Measurements from ENCODE around the gene HMCN2. TPM values are rescaled to one million over a fixed set of nuclear protein-coding genes. Genes with fewer than 3 reads are reported as not detected.
A peak's percentile ranks its signal among the peaks of the same experiment; 100 is the strongest.

The HMCN2 gene
- total RNA-seq, 1 experiment from 2014 or later: not detected

DNA sequence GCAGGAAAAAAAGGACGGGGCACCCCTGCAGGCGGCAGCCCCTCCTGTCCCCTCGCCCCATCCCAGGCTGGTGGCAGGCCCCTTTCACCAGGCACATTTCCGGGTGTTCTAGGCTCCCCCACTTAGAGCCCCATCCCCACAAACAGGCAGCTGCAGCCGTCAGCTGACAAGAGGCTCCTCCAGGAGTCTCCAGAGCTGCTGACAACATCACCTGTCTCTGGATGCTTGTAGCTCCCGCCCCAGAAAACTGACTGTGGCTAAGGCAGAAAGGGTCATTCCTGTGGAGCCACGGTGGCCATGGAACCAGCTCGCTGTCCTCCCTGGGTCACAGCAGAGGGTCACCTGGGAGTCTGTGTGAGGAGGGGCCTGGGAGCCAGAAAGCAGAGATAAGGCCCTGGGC lies 50.9 kb downstream of the HMCN2 start:
- no peak for DNase-seq (ENCODE audit: unreplicated experiment)
- H3K4me1 Mint-ChIP-seq (ENCODE audit: insufficient read depth, unreplicated experiment): peaks cover 4% of the 10 kb centered on the region
- CTCF ChIA-PET: interaction anchor here (1.2 kb wide), 1 partner anchor 27 kb away, joined by 4 read pairs; no protein-coding TSS in a partner anchor
- H3K27ac Mint-ChIP-seq (ENCODE audit: low read depth, unreplicated experiment): no peak overlapping the region
- no peak overlapping the region for H3K4me3 Mint-ChIP-seq (ENCODE audit: unreplicated experiment)
- H3K9me3 Mint-ChIP-seq (ENCODE audit: unreplicated experiment): no peaks in the 10 kb centered on the region
- BruUV-seq (replicated peaks): no TSS peak
- peaks cover 56% of the 10 kb centered on the region for H3K27me3 Mint-ChIP-seq (ENCODE audit: insufficient read depth, unreplicated experiment)
- no peaks in the 10 kb centered on the region for H3K36me3 Mint-ChIP-seq (ENCODE audit: insufficient read depth, unreplicated experiment)
- intact Hi-C loops (cut with micrococcal nuclease): no loop called here
- TF ChIP-seq, protein P1, sequence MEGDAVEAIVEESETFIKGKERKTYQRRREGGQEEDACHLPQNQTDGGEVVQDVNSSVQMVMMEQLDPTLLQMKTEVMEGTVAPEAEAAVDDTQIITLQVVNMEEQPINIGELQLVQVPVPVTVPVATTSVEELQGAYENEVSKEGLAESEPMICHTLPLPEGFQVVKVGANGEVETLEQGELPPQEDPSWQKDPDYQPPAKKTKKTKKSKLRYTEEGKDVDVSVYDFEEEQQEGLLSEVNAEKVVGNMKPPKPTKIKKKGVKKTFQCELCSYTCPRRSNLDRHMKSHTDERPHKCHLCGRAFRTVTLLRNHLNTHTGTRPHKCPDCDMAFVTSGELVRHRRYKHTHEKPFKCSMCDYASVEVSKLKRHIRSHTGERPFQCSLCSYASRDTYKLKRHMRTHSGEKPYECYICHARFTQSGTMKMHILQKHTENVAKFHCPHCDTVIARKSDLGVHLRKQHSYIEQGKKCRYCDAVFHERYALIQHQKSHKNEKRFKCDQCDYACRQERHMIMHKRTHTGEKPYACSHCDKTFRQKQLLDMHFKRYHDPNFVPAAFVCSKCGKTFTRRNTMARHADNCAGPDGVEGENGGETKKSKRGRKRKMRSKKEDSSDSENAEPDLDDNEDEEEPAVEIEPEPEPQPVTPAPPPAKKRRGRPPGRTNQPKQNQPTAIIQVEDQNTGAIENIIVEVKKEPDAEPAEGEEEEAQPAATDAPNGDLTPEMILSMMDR (IDR thresholded peaks at IDR 0.05; ENCODE audit: unreplicated experiment): no peak
- POLR2A ChIA-PET: interaction anchor here (0.7 kb wide), 1 partner anchor 21 kb away, joined by 3 read pairs; no protein-coding TSS in a partner anchor

DNA sequence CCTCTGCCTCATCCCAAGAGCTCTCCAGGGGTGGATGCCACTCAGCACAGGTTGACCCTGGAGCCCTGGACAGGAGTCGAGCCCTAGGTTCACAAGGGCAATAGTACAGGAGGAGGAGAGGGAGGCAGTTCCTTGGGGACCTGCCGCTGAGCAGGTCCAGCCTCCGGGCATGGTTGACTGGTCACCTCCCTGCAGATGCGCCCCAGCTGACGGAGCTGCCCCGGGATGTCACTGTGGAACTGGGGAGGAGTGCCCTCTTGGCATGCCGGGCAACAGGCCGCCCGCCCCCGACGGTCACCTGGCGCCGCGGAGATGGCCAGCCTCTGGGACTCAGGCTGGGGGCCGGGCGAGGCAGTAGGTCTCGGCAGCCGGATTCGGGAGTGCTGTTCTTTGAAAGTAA lies 53.7 kb downstream of the HMCN2 start:
- H3K27ac Mint-ChIP-seq (ENCODE audit: low read depth, unreplicated experiment): no peak overlapping the region
- H3K4me3 Mint-ChIP-seq (ENCODE audit: unreplicated experiment): no peak overlapping the region
- CTCF ChIA-PET: no interaction called here
- intact Hi-C loops (cut with micrococcal nuclease): no loop called here
- POLR2A ChIA-PET: no interaction called here
- H3K9me3 Mint-ChIP-seq (ENCODE audit: unreplicated experiment): no peaks in the 10 kb centered on the region
- TF ChIP-seq, protein P1 (IDR thresholded peaks at IDR 0.05; ENCODE audit: unreplicated experiment): no peak
- H3K36me3 Mint-ChIP-seq (ENCODE audit: insufficient read depth, unreplicated experiment): no peaks in the 10 kb centered on the region
- H3K27me3 Mint-ChIP-seq (ENCODE audit: insufficient read depth, unreplicated experiment): peaks cover 76% of the 10 kb centered on the region
- DNase-seq (ENCODE audit: unreplicated experiment): no peak
- no peaks in the 10 kb centered on the region for H3K4me1 Mint-ChIP-seq (ENCODE audit: insufficient read depth, unreplicated experiment)
- BruUV-seq (replicated peaks): no TSS peak

DNA sequence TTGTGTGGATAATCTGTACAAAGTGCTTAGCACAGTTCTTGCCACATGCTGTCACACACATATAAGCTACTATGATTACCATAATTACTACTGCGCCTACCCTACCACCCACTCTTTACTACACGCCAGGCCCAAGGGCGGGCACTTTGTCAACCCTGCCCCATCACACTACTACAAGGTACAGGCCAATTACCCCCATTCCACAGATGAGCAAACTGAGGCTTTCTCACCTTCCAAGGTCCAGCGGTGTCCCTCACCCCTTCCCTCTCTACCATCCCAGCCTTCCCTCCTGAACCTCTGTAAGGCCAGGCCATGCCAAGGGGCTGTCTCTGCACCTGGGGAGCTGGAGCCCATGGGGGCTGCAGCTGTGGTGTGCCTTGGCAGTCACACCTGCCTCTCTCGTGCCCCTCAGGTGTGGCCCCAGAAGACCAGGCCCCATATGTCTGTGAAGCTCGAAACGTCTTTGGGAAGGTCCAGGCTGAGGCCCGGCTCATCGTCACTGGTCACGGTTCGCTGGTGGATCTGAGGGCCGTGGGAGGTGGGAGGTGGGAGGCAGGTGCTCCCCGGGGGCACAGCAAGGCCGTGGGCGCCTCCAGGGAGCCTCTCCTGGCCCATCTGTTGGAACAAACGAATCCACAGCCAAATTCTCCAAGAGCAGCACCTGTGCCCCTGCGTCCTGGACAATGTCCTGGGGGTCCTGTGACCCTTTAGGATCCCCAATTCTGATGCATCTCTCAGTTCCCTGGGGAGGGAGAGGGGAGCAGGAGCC lies 54.6 kb downstream of the HMCN2 start:
- CTCF ChIA-PET: no interaction called here
- peaks cover 80% of the 10 kb centered on the region for H3K27me3 Mint-ChIP-seq (ENCODE audit: insufficient read depth, unreplicated experiment)
- BruUV-seq (replicated peaks): no TSS peak

DNA sequence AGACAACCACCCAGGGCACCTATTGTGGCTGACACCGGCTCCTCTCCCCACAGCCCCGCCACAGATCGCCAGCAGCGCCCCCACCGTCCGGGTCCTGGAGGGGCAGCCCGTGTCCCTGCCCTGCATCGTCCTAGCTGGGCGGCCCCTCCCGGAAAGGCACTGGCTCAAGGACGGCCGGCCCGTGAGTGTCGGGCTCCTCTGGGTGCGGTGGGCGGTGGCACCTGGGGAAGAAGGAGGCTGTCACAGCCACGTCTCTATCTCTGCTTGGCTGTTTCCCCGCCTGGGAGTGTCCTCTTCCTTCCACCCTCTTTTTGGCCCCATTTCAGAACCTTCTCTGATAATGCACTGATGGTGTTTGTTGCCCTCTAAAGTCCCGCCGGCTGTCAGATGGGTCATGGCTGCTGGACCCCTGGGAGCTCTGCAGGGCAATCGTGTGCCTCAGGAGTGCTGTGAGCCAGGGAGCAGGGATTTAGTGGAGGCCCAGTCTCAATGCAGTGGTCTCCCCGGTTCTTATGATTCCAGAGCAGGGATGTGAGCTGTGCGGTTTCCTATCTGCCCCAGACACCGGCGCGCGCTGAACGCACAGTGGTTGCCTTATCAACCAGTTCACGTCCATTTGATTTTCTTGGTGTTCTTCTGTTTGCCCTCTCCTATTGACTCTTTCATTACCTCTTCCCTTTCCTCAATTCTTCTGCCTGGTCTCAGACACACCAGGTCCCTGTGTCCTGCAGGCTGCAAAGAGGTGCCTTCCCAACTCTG lies 55.3 kb downstream of the HMCN2 start:
- DNase-seq (ENCODE audit: unreplicated experiment): peak; percentile 31
- ChIA-PET CTCF (no interaction called here), POLR2A (no interaction called here)
- Mint-ChIP-seq H3K27ac (ENCODE audit: low read depth, unreplicated experiment) (no peak overlapping the region), H3K9me3 (ENCODE audit: unreplicated experiment) (no peaks in the 10 kb centered on the region), H3K4me1 (ENCODE audit: insufficient read depth, unreplicated experiment) (no peaks in the 10 kb centered on the region), H3K36me3 (ENCODE audit: insufficient read depth, unreplicated experiment) (no peaks in the 10 kb centered on the region), H3K27me3 (ENCODE audit: insufficient read depth, unreplicated experiment) (peaks cover 78% of the 10 kb centered on the region), H3K4me3 (ENCODE audit: unreplicated experiment) (no peak overlapping the region)
- intact Hi-C loops (cut with micrococcal nuclease): no loop called here
- TF ChIP-seq, protein P1 (IDR thresholded peaks at IDR 0.05; ENCODE audit: unreplicated experiment): no peak
- BruUV-seq (replicated peaks): no TSS peak

More for the DNA sequence above, 54.6 kb downstream of the HMCN2 start:
- Mint-ChIP-seq H3K36me3 (ENCODE audit: insufficient read depth, unreplicated experiment) (no peaks in the 10 kb centered on the region), H3K27ac (ENCODE audit: low read depth, unreplicated experiment) (no peak overlapping the region), H3K9me3 (ENCODE audit: unreplicated experiment) (no peaks in the 10 kb centered on the region), H3K4me1 (ENCODE audit: insufficient read depth, unreplicated experiment) (no peaks in the 10 kb centered on the region), H3K4me3 (ENCODE audit: unreplicated experiment) (no peak overlapping the region)
- TF ChIP-seq, protein P1 (IDR thresholded peaks at IDR 0.05; ENCODE audit: unreplicated experiment): no peak
- no peak for DNase-seq (ENCODE audit: unreplicated experiment)
- POLR2A ChIA-PET: no interaction called here
- intact Hi-C loops (cut with micrococcal nuclease): no loop called here
